ENCODE measurements around the gene TCEAL1.
"Not testable (repeated sequence)": the region's sequence is repeated elsewhere in the genome, so short reads cannot be mapped to it uniquely, and the experiment has no call there.

TCEAL1 gene

GRCh38 chrX:103628386-103629317 lies at the start of gene TCEAL1:
TSS of gene TCEAL1 (plus strand) at chrX:103628975. CDS start at chrX:103629917, 942 bp downstream.
- DNase-seq (ENCODE audit: low read depth in 2 of 2), result peak in 1 of 2 donors; percentile 16

GRCh38 chrX:103584596-103584995 lies 44.2 kb upstream of the TCEAL1 start:
- no peak for DNase-seq (ENCODE audit: low read depth in 2 of 2)

DNA sequence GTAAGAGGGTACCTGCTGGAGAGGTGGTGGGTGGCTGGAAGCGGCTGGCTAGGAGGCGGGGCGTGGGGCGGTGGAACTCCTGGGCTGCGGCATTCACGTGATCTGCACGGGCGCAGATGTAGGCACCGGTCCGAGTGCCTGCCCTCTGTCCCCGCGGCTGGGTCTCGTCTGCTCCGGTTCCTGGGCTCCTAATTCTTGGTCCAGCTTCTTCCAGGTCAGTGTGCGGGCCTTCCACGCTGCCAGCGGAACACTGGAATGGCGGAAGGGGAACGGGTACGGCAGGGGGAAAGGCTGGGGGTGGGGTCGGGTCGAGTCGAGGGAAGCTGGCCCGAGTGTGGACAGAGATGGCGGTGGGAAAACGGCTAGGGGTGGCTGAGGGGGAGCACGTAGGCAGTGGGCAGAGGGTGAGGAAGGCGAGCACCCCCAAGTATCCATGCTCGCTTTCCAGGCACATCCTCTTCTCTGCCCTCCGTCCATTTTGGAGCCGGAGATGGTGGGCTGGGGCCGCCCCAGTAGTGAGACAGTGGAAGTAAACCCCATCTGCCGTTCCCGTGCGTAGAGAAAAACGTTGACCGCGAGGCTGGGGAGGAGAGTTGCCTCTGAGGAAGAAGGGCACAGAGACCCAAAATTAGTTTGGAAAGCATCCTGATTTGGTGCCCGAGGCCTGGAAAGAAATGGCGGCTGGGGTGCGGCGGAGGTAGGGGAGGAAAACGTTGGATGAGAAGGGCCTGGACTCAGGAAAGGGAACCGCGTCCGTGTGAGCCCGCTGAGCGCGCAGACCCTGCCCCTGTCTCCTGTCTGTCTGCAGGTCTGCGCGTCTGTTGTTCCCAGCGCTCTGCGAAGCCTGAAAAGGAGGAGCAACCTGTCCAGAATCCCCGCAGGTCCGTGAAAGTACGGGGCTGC lies 43.1 kb upstream of the TCEAL1 start, which contains the start of gene TCEAL4:
TSS of gene TCEAL4 (plus strand) at position 105 of the 903 bp plus-strand sequence. CDS start 1,161 bp downstream, outside the sequence.
- peak in 1 of 2 donors; percentile 33 for DNase-seq (ENCODE audit: low read depth in 2 of 2)

GRCh38 chrX:103586314-103586646 lies 42.5 kb upstream of the TCEAL1 start:
- no peak for DNase-seq (ENCODE audit: low read depth in 2 of 2)

DNA sequence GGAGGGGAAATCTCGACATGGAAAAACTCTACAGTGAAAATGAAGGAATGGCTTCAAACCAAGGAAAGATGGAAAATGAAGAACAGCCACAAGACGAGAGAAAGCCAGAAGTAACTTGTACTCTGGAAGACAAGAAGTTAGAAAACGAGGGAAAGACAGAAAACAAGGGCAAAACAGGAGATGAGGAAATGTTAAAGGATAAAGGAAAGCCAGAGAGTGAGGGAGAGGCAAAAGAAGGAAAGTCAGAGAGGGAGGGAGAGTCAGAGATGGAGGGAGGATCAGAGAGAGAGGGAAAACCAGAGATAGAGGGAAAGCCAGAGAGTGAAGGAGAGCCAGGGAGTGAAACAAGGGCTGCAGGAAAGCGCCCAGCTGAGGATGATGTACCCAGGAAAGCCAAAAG lies 42.1 kb upstream of the TCEAL1 start:
- DNase-seq (ENCODE audit: low read depth in 2 of 2), result no peak

GRCh38 chrX:103592295-103592694 lies 36.5 kb upstream of the TCEAL1 start:
- DNase-seq (ENCODE audit: low read depth in 2 of 2), result not testable (repeated sequence)

- DNase-seq (ENCODE audit: low read depth in 2 of 2), result not testable (repeated sequence)
Measured at GRCh38 chrX:103595202-103595601, 33.6 kb upstream of the TCEAL1 start.

GRCh38 chrX:103607364-103608305 lies 21.1 kb upstream of the TCEAL1 start, which contains the start of gene TCEAL3:
TSS of gene TCEAL3 (plus strand) at chrX:103607963. CDS start at chrX:103609065, 1,102 bp downstream.
- peak in 1 of 2 donors; percentile 34 for DNase-seq (ENCODE audit: low read depth in 2 of 2)

GRCh38 chrX:103608306-103608963 lies 20.3 kb upstream of the TCEAL1 start:
- DNase-seq (ENCODE audit: low read depth in 2 of 2), result no peak

DNA sequence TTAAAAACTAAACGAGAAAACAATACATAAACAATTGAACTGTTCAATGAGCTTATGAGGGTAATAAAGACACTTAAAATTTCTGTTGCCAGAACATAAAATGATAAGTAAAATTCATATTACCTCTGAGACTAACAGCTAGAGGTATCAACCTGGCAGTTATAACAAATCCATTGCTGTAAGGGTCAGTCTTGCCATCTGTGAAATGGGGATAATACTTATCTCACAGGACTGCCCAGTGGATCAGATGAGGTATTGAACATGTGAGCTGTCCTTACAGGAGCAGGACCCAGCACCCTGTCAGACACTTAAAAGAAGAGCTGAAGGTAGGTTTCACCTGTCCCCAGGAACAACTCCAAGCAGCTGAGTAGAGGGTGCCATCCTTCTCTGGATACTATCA lies 18.5 kb upstream of the TCEAL1 start:
- no peak for DNase-seq (ENCODE audit: low read depth in 2 of 2)

- DNase-seq (ENCODE audit: low read depth in 2 of 2), result no peak
Measured at GRCh38 chrX:103613362-103613890, 15.3 kb upstream of the TCEAL1 start.

GRCh38 chrX:103614999-103615398 lies 13.8 kb upstream of the TCEAL1 start:
- no peak for DNase-seq (ENCODE audit: low read depth in 2 of 2)

DNA sequence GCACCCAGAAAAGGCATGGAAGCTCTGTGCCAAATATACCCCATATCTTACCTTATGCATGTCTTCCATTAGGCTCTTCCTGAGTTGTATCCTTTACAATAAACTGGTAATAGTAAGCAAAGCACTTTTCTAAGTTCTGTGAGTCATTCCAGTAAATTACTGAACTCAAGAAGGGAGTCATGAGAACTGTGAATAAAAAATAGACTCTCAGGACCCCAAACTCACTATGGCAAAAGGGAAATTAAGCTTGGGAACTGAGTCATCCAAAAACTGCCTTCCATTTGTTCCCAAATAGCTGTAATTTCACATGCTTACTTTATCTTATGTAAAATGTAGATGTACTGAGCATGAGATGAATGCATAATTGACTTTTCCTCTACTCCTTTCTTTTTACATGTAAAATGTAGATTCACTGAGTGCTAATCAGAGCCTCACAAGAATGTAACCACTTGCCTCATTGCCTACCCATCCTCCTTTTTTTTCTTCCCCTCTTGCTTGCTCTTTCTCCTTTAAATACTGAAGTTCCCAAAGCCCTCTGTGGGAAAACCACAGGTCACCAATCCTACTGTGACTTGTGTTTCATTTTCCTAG lies 12.9 kb upstream of the TCEAL1 start:
- DNase-seq (ENCODE audit: low read depth in 2 of 2), result no peak

- DNase-seq (ENCODE audit: low read depth in 2 of 2), result no peak
Measured at GRCh38 chrX:103616676-103617186, 12.0 kb upstream of the TCEAL1 start.

- no peak for DNase-seq (ENCODE audit: low read depth in 2 of 2)
Measured at GRCh38 chrX:103624111-103624510, 4.7 kb upstream of the TCEAL1 start.

- DNase-seq (ENCODE audit: low read depth in 2 of 2), result no peak
Measured at GRCh38 chrX:103626855-103627254, 1.9 kb upstream of the TCEAL1 start.

GRCh38 chrX:103629318-103630170 lies 769 bp downstream of the TCEAL1 start:
- no peak for DNase-seq (ENCODE audit: low read depth in 2 of 2)

DNA sequence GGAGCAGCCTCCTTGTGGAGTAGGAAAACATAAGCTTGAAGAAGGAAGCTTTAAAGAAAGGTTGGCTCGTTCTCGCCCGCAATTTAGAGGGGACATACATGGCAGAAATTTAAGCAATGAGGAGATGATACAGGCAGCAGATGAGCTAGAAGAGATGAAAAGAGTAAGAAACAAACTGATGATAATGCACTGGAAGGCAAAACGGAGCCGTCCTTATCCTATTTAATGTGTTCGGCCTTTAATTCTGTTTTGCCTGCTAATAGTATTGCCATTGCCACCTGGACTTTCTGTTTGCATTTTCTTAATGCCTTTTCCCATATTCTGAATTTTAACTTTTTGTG lies 1.4 kb downstream of the TCEAL1 start:
- no peak for DNase-seq (ENCODE audit: low read depth in 2 of 2)

DNA sequence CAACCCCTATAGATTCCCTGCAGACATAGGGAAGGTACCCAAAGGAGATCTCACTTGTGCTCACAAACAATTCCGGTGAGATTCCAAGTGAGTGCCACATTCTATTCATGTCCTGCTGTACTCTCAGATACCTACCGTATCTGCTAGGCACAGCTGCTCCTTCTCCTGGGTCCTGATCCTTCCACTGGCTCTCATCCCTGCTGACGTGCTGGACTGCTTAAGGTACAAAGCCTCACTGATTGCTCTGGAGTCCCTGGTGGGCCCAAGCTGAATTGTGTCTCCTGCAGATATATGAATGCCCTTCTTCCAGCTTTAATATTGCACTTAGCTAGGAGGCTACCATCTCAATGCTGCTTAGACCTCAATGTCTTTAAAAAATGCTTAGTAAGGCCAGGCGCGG lies 2.4 kb downstream of the TCEAL1 start:
- no peak for DNase-seq (ENCODE audit: low read depth in 2 of 2)
